DOHH2 (cell line): Measurements from ENCODE around the gene ICA1L.

Experiments
- CTCF ChIP-seq: fragments of 200-600 bp; sonication (generic); IDR thresholded peaks from one replicate; pipeline ENCODE4 v1.5.1; 2014; ENCODE audit warnings: antibody characterized with exemption, mild to moderate bottlenecking, low read depth, low read length; ENCODE audit not compliant: poor library complexity, severe bottlenecking
- EZH2phosphoT487 ChIP-seq: fragments of 200-600 bp; sonication (generic); IDR thresholded peaks from 2 replicates; pipeline ENCODE4 v1.6.1; 2017; ENCODE audit warnings: borderline replicate concordance, mild to moderate bottlenecking, antibody characterized with exemption, low read length, moderate library complexity, mixed read lengths

- TF ChIP-seq CTCF (no peak), EZH2phosphoT487 (no peak)
Observed at GRCh38 chr2:202842690-202843089, 28.9 kb downstream of the ICA1L start.
